Peyer's patch (tissue), 4 donors: ENCODE results near the gene AEN. TPM values are rescaled to one million over a fixed set of nuclear protein-coding genes. Genes with fewer than 3 reads are reported as not detected.
A peak's percentile ranks its signal among the peaks of the same experiment; 100 is the strongest.

Experiments
- DNase-seq, 3 donors: peaks; one replicate each; pipeline ENCODE4 v3.0.0-alpha.2; 2017 to 2019
- H3K27ac ChIP-seq, 4 donors: fragments of 200-600 bp; sonication (generic); one replicate each; pipeline ENCODE4 v1.5.1; 2016 to 2019
- H3K27me3 ChIP-seq, 2 donors: fragments of 200-600 bp; sonication (generic); one replicate each; pipeline ENCODE4 v1.5.1; 2019
- H3K36me3 ChIP-seq, 3 donors: fragments of 200-600 bp; sonication (generic); one replicate each; pipeline ENCODE4 v1.5.1; 2016 to 2019
- H3K4me1 ChIP-seq, 4 donors: fragments of 200-600 bp; sonication (generic); one replicate each; pipeline ENCODE4 v1.5.1; 2016 to 2019
- H3K4me3 ChIP-seq, 4 donors: fragments of 200-600 bp; sonication (generic); 1 replicate in 3 of 4; 2 replicates in 1 of 4; pipeline ENCODE4 v1.5.1; 2016 to 2019; ENCODE audit warnings: mild to moderate bottlenecking in 1 of 4
- H3K9me3 ChIP-seq, 4 donors: fragments of 200-600 bp; sonication (generic); one replicate each; pipeline ENCODE4 v1.5.1; 2016 to 2019; ENCODE audit warnings: mild to moderate bottlenecking in 1 of 4
- CTCF ChIP-seq, 6 experiments: fragments of 450-650 bp in 4 of 6; fragments of 200-600 bp in 2 of 6; sonication (generic) in 1 of 6; IDR thresholded peaks; one replicate each; pipeline ENCODE4 v1.5.1; 2017 to 2019; ENCODE audit warnings: antibody characterized with exemption in 6 of 6, mild to moderate bottlenecking in 3 of 6, moderate library complexity in 1 of 6
- POLR2A ChIP-seq, 2 donors: fragments of 450-650 bp; IDR thresholded peaks; one replicate each; pipeline ENCODE4 v1.5.1; 2017; ENCODE audit warnings: antibody characterized with exemption in 2 of 2, mild to moderate bottlenecking in 2 of 2, moderate library complexity in 2 of 2
- total RNA-seq, 4 donors: library from RNA; depleted of rRNA; stranded (reverse); fragments of >200 nt; gene quantifications; one replicate each; pipeline ENCODE4 v1.1.0, GENCODE V29; 2016

AEN gene
- total RNA-seq, 4 donors from 2014 or later: 9.6 to 17.3 (median 11.5) TPM

DNA sequence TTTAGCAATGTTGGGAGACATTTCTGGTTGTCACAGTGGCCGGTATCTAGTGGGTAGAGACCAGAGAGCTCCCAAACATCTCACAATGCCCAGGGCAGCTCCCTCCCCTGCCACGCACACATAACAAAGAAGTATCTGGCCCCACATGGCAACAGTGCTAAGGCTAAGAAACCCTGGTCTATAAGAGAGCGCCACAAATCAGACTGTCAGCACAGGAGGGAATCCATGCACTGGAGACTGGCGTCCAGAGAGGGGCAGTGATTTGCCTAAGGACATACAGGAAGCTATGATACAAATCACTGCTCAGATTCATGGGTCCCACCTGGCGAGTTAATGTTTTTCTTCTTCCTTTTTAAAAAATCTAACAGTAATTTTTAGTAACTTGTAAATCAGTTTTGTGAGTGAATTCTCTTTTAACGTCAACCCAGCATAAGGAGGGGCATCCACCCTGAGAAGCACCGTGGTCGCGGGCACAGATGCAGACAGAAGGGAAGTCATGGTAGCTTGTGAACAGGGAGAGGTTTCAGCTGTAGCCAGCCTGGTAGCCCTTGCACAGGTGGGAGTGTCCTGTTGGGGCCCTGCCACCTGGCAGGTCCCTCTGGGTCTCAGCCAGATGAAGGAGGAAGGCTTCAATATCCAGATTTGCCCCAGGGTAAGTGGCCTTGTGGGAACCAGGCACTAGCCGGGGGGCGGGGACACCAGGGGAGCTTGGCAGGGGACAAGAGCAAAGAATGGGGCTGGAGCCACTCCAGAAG, 26.4 kb downstream of the AEN start:
- DNase-seq: peak; percentile 32 to 54 (median 49)
- Histone ChIP-seq H3K4me1 (peaks cover 0 to 31% (median 25%) of the 10 kb centered on the region in 4 donors), H3K27me3 (no peaks in the 10 kb centered on the region), H3K27ac (peak overlapping the region; percentile 43 to 70 (median 57)), H3K9me3 (no peaks in the 10 kb centered on the region), H3K36me3 (no peaks in the 10 kb centered on the region), H3K4me3 (no peak overlapping the region)
- TF ChIP-seq CTCF (IDR thresholded peaks at IDR 0.05) (no peak), POLR2A (IDR thresholded peaks at IDR 0.05) (no peak)

GRCh38 chr15:88648357-88649214, 27.4 kb downstream of the AEN start:
- DNase-seq: peak; percentile 20 to 80 (median 75)
- TF ChIP-seq POLR2A (IDR thresholded peaks at IDR 0.05): peak in 1 of 2 donors; percentile 10
- TF ChIP-seq CTCF (IDR thresholded peaks at IDR 0.05): no peak
- Histone ChIP-seq H3K9me3 (no peaks in the 10 kb centered on the region), H3K27ac (peak overlapping the region; percentile 43 to 70 (median 57)), H3K36me3 (no peaks in the 10 kb centered on the region), H3K4me1 (peaks cover 0 to 31% (median 25%) of the 10 kb centered on the region in 4 donors), H3K4me3 (no peak overlapping the region), H3K27me3 (no peaks in the 10 kb centered on the region)

DNA sequence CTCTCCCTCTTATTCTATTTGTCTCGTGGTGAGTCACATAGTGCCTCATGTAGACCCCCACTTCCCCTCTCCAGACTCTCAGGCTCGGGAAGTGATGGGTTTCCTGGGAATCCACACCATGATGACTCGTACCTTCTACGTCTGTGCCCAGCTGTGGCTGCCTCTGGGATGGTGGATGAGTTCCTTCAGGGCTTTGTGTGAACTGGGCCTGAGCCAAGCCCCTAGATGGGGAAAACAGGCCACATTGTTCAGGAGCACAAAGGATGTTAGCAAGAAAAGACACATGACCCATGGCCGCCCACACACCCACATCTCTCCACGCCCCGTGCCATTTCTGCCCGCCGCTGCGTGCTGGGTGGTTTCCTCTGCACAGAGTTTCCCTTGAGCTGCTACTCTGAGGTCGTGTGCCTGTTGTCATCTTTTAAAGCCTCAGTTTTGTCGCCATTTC, 28.2 kb downstream of the AEN start:
- Histone ChIP-seq H3K9me3 (no peaks in the 10 kb centered on the region), H3K4me1 (peaks cover 0 to 31% (median 25%) of the 10 kb centered on the region in 4 donors), H3K36me3 (no peaks in the 10 kb centered on the region), H3K4me3 (no peak overlapping the region), H3K27me3 (no peaks in the 10 kb centered on the region), H3K27ac (peak overlapping the region; percentile 43 to 70 (median 57))
- DNase-seq: peak; percentile 50 to 89 (median 78)
- TF ChIP-seq CTCF (IDR thresholded peaks at IDR 0.05) (no peak), POLR2A (IDR thresholded peaks at IDR 0.05) (no peak)

DNA sequence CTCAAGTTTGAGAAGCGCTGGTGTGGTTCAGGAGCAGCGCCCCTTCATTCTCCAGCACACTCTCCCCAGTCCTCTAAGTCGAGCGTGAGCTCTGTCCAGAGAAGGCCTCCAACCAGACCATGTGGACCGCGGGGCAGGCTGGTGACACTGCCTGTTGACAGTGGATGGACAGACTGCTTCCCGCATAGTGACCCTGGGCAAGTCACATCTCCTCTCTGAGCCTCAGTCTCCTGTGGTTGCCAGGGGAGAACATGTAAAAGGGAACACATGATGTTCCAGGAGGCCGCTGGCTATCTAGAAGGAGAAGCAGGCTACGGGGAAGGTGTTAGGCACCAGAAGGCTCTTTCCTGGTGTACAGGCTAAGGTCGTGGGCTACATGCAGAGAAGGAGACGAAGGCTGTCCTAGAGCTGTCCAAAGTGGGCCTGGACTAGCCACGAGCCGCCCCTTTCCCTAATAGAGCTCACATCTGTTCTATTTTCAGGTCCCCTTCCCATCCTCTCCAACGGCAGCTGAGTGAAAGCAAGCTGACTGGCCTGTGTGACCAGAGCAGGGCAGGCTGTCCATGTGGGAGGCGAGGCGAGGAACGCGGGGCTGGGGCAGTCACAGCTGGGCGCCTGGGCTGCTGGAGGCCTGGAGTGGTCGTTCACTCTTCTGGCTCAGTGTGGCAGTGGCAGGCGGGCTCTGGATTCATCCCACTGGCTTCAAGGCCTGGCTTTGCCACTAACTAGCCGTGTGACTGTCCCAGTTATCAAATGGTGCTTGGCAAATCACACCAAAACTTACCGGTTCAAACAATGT, 28.8 kb downstream of the AEN start:
- H3K36me3 ChIP-seq: no peaks in the 10 kb centered on the region
- H3K4me1 ChIP-seq: peaks cover 0 to 26% (median 25%) of the 10 kb centered on the region in 4 donors
- H3K9me3 ChIP-seq: no peaks in the 10 kb centered on the region
- no peak for TF ChIP-seq CTCF (IDR thresholded peaks at IDR 0.05)
- peak in 2 of 3 donors; percentile 12 to 48 for DNase-seq
- H3K27me3 ChIP-seq: no peaks in the 10 kb centered on the region
- H3K4me3 ChIP-seq: no peak overlapping the region
- H3K27ac ChIP-seq: peak overlapping the region in 3 of 4 donors; percentile 43 to 70 (median 64)

DNA sequence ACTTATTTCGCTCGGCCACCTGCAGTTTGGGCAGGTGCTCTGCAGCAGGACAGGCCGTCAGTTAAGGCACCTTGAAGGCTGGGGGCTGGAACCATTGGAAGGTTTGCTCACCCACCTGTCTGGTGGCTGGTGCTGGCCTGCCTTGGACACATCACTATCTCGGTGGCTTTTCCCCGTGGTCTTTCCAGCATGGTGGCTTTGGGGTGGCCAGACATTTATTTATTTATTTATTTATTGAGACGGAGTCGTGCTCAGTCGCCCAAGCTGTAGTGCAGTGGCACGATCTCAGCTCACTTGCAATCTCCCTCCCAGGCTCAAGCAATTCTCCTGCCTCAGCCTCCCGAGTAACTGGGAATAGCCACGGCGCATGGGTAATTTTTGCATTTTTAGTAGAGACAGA, 29.4 kb downstream of the AEN start:
- Histone ChIP-seq H3K4me3 (no peak overlapping the region), H3K27ac (no peak overlapping the region), H3K4me1 (peaks cover 0 to 26% (median 24%) of the 10 kb centered on the region in 4 donors), H3K27me3 (no peaks in the 10 kb centered on the region), H3K9me3 (no peaks in the 10 kb centered on the region), H3K36me3 (no peaks in the 10 kb centered on the region)
- DNase-seq: peak in 2 of 3 donors; percentile 14 to 27
- TF ChIP-seq POLR2A (IDR thresholded peaks at IDR 0.05): no peak
- no peak for TF ChIP-seq CTCF (IDR thresholded peaks at IDR 0.05)
